Suprapubic skin (tissue), 4 donors: ENCODE results near the gene ANXA2. TPM values are rescaled to one million over a fixed set of nuclear protein-coding genes. Genes with fewer than 3 reads are reported as not detected.
"Not testable (repeated sequence)": the region's sequence is repeated elsewhere in the genome, so short reads cannot be mapped to it uniquely, and the experiment has no call there.

ENCODE experiments used
- DNase-seq, 2 donors: peaks; one replicate each; pipeline ENCODE4 v3.0.0-alpha.2; 2019; ENCODE audit warnings: low spot score in 2 of 2
- H3K27ac ChIP-seq: fragments of 200-600 bp; sonication (generic); one replicate; pipeline ENCODE4 v1.5.1; 2019
- H3K27me3 ChIP-seq: fragments of 200-600 bp; sonication (generic); one replicate; pipeline ENCODE4 v1.5.1; 2019
- H3K36me3 ChIP-seq: fragments of 200-600 bp; sonication (generic); one replicate; pipeline ENCODE4 v1.5.1; 2019
- H3K4me1 ChIP-seq: fragments of 200-600 bp; sonication (generic); one replicate; pipeline ENCODE4 v1.5.1; 2019
- H3K4me3 ChIP-seq: fragments of 200-600 bp; sonication (generic); one replicate; pipeline ENCODE4 v1.5.1; 2019; ENCODE audit warnings: mild to moderate bottlenecking
- H3K9me3 ChIP-seq: fragments of 200-600 bp; sonication (generic); one replicate; pipeline ENCODE4 v1.5.1; 2019
- EP300 ChIP-seq: sonication (generic); formaldehyde crosslinking; IDR thresholded peaks from one replicate; pipeline ENCODE4 v1.6.1; 2017; ENCODE audit warnings: antibody characterized with exemption
- POLR2A ChIP-seq, 2 donors: fragments of 450-650 bp; IDR thresholded peaks; one replicate each; pipeline ENCODE4 v1.6.1; 2017; ENCODE audit warnings: antibody characterized with exemption in 2 of 2, mild to moderate bottlenecking in 2 of 2, moderate library complexity in 2 of 2
- POLR2AphosphoS5 ChIP-seq, 3 donors: sonication (generic); formaldehyde crosslinking; IDR thresholded peaks; one replicate each; pipeline ENCODE4 v1.6.1; 2017; ENCODE audit warnings: antibody characterized with exemption in 3 of 3
- WGBS: methylation state at CpG from one replicate; pipeline ENCODE4 v1.1.5; 2018; 5-methylcytosine and 5-hydroxymethylcytosine counted together
- total RNA-seq, 4 donors: library from RNA; depleted of rRNA; stranded (reverse); fragments of >200 nt; gene quantifications; one replicate each; pipeline ENCODE4 v1.1.0, GENCODE V29; 2016
- TF ChIP-seq, protein P1 (sequence below), 2 donors: fragments of 200-600 bp in 1 of 2; fragments of 450-650 bp in 1 of 2; sonication (generic) in 1 of 2; IDR thresholded peaks; one replicate each; pipeline ENCODE4 v1.5.1; 2016 to 2019; ENCODE audit warnings: antibody characterized with exemption in 2 of 2, mild to moderate bottlenecking in 1 of 2, moderate library complexity in 1 of 2

Gene ANXA2
- total RNA-seq, 4 donors from 2014 or later, result 1,379 to 1,734 (median 1,554) TPM

GRCh38 chr15:60364612-60364924 is 33.2 kb downstream of the ANXA2 start:
- WGBS, result 85% methylated on average over 2 of the region's 2 CpGs
- H3K4me1 ChIP-seq, result peaks cover 44% of the 10 kb centered on the region
- DNase-seq, result no peak

GRCh38 chr15:60363903-60364611 is 33.7 kb downstream of the ANXA2 start:
- H3K9me3 ChIP-seq, result no peaks in the 10 kb centered on the region
- TF ChIP-seq POLR2AphosphoS5 (IDR thresholded peaks at IDR 0.05) (no peak), EP300 (no peak), POLR2A (IDR thresholded peaks at IDR 0.05) (no peak)
- TF ChIP-seq, protein P1, sequence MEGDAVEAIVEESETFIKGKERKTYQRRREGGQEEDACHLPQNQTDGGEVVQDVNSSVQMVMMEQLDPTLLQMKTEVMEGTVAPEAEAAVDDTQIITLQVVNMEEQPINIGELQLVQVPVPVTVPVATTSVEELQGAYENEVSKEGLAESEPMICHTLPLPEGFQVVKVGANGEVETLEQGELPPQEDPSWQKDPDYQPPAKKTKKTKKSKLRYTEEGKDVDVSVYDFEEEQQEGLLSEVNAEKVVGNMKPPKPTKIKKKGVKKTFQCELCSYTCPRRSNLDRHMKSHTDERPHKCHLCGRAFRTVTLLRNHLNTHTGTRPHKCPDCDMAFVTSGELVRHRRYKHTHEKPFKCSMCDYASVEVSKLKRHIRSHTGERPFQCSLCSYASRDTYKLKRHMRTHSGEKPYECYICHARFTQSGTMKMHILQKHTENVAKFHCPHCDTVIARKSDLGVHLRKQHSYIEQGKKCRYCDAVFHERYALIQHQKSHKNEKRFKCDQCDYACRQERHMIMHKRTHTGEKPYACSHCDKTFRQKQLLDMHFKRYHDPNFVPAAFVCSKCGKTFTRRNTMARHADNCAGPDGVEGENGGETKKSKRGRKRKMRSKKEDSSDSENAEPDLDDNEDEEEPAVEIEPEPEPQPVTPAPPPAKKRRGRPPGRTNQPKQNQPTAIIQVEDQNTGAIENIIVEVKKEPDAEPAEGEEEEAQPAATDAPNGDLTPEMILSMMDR (IDR thresholded peaks at IDR 0.05), result no peak
- H3K4me1 ChIP-seq, result peaks cover 43% of the 10 kb centered on the region
- H3K27me3 ChIP-seq, result no peaks in the 10 kb centered on the region
- peak overlapping the region; percentile 14 for H3K27ac ChIP-seq
- no peak overlapping the region for H3K4me3 ChIP-seq
- 79% methylated on average over 17 of the region's 17 CpGs for WGBS
- DNase-seq, result no peak
- H3K36me3 ChIP-seq, result peaks cover 55% of the 10 kb centered on the region

More at GRCh38 chr15:60364612-60364924, 33.2 kb downstream of the ANXA2 start:
- TF ChIP-seq, protein P1 (IDR thresholded peaks at IDR 0.05), result no peak
- TF ChIP-seq EP300, result no peak
- TF ChIP-seq POLR2AphosphoS5 (IDR thresholded peaks at IDR 0.05), result no peak
- TF ChIP-seq POLR2A (IDR thresholded peaks at IDR 0.05), result no peak
- H3K27ac ChIP-seq, result peak overlapping the region; percentile 14
- peaks cover 50% of the 10 kb centered on the region for H3K36me3 ChIP-seq
- H3K4me3 ChIP-seq, result no peak overlapping the region
- no peaks in the 10 kb centered on the region for H3K9me3 ChIP-seq
- H3K27me3 ChIP-seq, result no peaks in the 10 kb centered on the region

GRCh38 chr15:60363087-60363549 is 34.7 kb downstream of the ANXA2 start:
- H3K27me3 ChIP-seq, result no peaks in the 10 kb centered on the region
- no peak for TF ChIP-seq POLR2AphosphoS5 (IDR thresholded peaks at IDR 0.05)
- TF ChIP-seq, protein P1 (IDR thresholded peaks at IDR 0.05), result no peak
- TF ChIP-seq POLR2A (IDR thresholded peaks at IDR 0.05), result no peak
- no peak for TF ChIP-seq EP300
- no peaks in the 10 kb centered on the region for H3K9me3 ChIP-seq
- peak overlapping the region; percentile 21 for H3K27ac ChIP-seq
- H3K4me1 ChIP-seq, result peaks cover 34% of the 10 kb centered on the region
- DNase-seq, result no peak
- H3K4me3 ChIP-seq, result no peak overlapping the region
- 54% methylated on average over 2 of the region's 2 CpGs for WGBS
- H3K36me3 ChIP-seq, result peaks cover 64% of the 10 kb centered on the region

DNA sequence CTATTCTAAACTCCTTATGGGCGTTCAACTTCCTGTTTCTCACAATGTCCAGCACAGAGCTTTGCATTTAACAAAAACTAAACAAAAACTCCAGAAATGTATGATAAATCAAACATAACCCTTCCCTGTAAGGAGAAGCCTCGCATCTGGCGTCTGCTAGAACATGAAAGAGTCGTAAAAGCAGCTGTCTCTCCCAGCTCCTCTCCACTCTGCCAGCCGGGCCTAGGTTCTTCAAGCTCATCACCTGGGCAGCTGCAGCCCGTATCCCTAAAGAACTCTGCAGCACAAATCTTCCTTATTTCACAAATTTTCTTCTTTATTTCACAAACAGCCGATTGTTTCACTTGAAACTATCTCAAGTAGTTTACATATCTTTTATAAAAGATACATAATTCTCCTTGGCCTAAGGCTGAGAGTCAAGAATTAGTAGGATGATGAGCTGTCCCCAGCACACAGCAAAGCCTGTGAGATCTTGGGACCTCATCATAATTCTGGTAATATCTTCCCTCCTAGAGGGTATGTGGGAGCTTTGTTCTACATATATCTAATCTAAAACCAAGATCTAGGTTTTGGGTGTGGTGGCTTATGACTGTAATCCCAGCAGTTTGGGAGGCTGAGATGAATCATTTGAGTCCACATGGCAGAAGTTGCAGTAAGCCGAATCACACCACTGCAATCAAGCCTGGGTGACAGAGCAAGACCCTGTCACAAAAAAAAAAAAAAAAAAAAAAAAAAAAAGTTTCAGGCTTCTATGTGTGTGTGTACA is 35.3 kb downstream of the ANXA2 start:
- Histone ChIP-seq H3K27ac (peak overlapping the region; percentile 85), H3K4me3 (no peak overlapping the region), H3K4me1 (peaks cover 34% of the 10 kb centered on the region), H3K27me3 (no peaks in the 10 kb centered on the region), H3K9me3 (no peaks in the 10 kb centered on the region), H3K36me3 (peaks cover 70% of the 10 kb centered on the region)
- no peak for DNase-seq
- WGBS, result 31% methylated on average over 8 of the region's 8 CpGs
- TF ChIP-seq, protein P1 (IDR thresholded peaks at IDR 0.05), result no peak
- TF ChIP-seq POLR2AphosphoS5 (IDR thresholded peaks at IDR 0.05) (peak in 1 of 3 donors; percentile 14), EP300 (no peak), POLR2A (IDR thresholded peaks at IDR 0.05) (no peak)

DNA sequence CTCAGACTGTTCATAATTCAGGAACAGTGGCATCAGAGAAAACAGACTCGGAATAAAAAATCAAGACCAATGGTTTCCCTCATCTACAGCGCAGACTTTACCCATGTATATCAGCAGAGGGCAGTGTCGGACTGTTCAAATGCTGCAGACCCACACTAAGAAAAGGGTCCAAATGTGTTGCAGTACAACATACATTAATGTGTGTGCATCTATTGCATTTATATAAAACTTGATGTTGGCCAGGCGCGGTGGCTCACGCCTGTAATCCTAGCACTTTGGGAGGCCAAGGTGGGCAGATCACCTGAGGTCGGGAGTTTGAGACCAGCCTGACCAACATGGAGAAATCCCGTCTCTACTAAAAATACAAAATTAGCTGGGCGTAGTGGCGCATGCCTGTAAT is 38.0 kb downstream of the ANXA2 start:
- H3K9me3 ChIP-seq, H3K27me3 ChIP-seq, DNase-seq, H3K4me3 ChIP-seq, H3K27ac ChIP-seq: not testable (repeated sequence)
- peaks cover 33% of the 10 kb centered on the region for H3K4me1 ChIP-seq
- peaks cover 97% of the 10 kb centered on the region for H3K36me3 ChIP-seq
- WGBS, result 72% methylated on average over 10 of the region's 10 CpGs
- TF ChIP-seq, protein P1 (IDR thresholded peaks at IDR 0.05), result peak; percentile 48 to 72
